Spleen (tissue), 7 donors: Measurements from ENCODE around the gene CD47.

ENCODE experiments used
- POLR2A ChIP-seq, 3 donors: fragments of 450-650 bp; IDR thresholded peaks; one replicate each; pipeline ENCODE4 v1.5.1; 2017; ENCODE audit warnings: antibody characterized with exemption in 3 of 3, mild to moderate bottlenecking in 1 of 3
- TF ChIP-seq, protein P1 (sequence below), 11 experiments: fragments of 200-600 bp in 7 of 11; fragments of 450-650 bp in 4 of 11; sonication (generic) in 4 of 11; IDR thresholded peaks in 8 of 11; conservative IDR thresholded peaks in 3 of 11; 1 replicate in 7 of 11; 2 replicates in 4 of 11; pipeline versions ENCODE4 v1.4.0 to v1.8.0; 2016 to 2021; ENCODE audit warnings: antibody characterized with exemption in 11 of 11, inconsistent platforms in 4 of 11, mild to moderate bottlenecking in 1 of 11
- donor health status: DM: no; HTN: no; CAD: no; lungs with moderate emphysema.
- donor health status: DM: no; HTN: no; CAD: no.
- donor health status: DM: no; HTN: no; CAD: no.

GRCh38 chr3:108130701-108131474 is 40.1 kb upstream of the CD47 start:
- no peak for TF ChIP-seq POLR2A (IDR thresholded peaks at IDR 0.05)
- TF ChIP-seq, protein P1, sequence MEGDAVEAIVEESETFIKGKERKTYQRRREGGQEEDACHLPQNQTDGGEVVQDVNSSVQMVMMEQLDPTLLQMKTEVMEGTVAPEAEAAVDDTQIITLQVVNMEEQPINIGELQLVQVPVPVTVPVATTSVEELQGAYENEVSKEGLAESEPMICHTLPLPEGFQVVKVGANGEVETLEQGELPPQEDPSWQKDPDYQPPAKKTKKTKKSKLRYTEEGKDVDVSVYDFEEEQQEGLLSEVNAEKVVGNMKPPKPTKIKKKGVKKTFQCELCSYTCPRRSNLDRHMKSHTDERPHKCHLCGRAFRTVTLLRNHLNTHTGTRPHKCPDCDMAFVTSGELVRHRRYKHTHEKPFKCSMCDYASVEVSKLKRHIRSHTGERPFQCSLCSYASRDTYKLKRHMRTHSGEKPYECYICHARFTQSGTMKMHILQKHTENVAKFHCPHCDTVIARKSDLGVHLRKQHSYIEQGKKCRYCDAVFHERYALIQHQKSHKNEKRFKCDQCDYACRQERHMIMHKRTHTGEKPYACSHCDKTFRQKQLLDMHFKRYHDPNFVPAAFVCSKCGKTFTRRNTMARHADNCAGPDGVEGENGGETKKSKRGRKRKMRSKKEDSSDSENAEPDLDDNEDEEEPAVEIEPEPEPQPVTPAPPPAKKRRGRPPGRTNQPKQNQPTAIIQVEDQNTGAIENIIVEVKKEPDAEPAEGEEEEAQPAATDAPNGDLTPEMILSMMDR (IDR thresholded peaks at IDR 0.05 in 8 of 11, conservative IDR thresholded peaks at IDR 0.05 in 3 of 11) = no peak
